Liver (tissue), 9 donors: ENCODE results near the gene MYMK. TPM values are rescaled to one million over a fixed set of nuclear protein-coding genes. Genes with fewer than 3 reads are reported as not detected.

Experiments
- DNase-seq: peaks from one replicate; pipeline ENCODE4 v3.0.0-alpha.2; 2017; ENCODE audit warnings: low spot score
- H3K27ac ChIP-seq, 2 donors: one replicate each; pipeline ENCODE4 v1.7.0; 2013; ENCODE audit warnings: inconsistent platforms in 2 of 2, low read length in 2 of 2, control low read depth in 1 of 2, low read depth in 1 of 2, mild to moderate bottlenecking in 1 of 2
- H3K27me3 ChIP-seq, 4 donors: one replicate each; pipeline versions ENCODE4 v1.6.1 to v1.7.0; 2013; ENCODE audit warnings: low read length in 3 of 4, inconsistent platforms in 1 of 4, mild to moderate bottlenecking in 1 of 4, moderate library complexity in 1 of 4; ENCODE audit not compliant: control insufficient read depth in 4 of 4, insufficient read depth in 4 of 4
- H3K36me3 ChIP-seq, 4 donors: one replicate each; pipeline versions ENCODE4 v1.6.1 to v1.7.0; 2013; ENCODE audit warnings: low read length in 3 of 4, mild to moderate bottlenecking in 3 of 4, low read depth in 1 of 4, moderate library complexity in 1 of 4; ENCODE audit not compliant: control insufficient read depth in 4 of 4, insufficient read depth in 3 of 4
- H3K4me1 ChIP-seq, 4 donors: one replicate each; pipeline versions ENCODE4 v1.6.1 to v1.7.0; 2013; ENCODE audit warnings: low read length in 3 of 4, mild to moderate bottlenecking in 3 of 4, moderate library complexity in 1 of 4; ENCODE audit not compliant: control insufficient read depth in 4 of 4, insufficient read depth in 4 of 4
- H3K4me3 ChIP-seq, 3 donors: one replicate each; pipeline versions ENCODE4 v1.6.1 to v1.7.0; 2013; ENCODE audit warnings: low read length in 3 of 3, control low read depth in 1 of 3, low read depth in 1 of 3, mild to moderate bottlenecking in 1 of 3
- H3K9ac ChIP-seq, 2 donors: one replicate each; pipeline ENCODE4 v1.7.0; 2013; ENCODE audit warnings: low read length in 2 of 2, mild to moderate bottlenecking in 2 of 2, moderate library complexity in 2 of 2, control low read depth in 1 of 2, low read depth in 1 of 2
- H3K9me3 ChIP-seq, 4 donors: one replicate each; pipeline versions ENCODE4 v1.6.1 to v1.7.0; 2013; ENCODE audit warnings: low read length in 3 of 4; ENCODE audit not compliant: control insufficient read depth in 4 of 4
- ATF3 ChIP-seq: IDR thresholded peaks from 2 replicates; pipeline ENCODE4 v1.6.1; 2016; ENCODE audit warnings: antibody characterized with exemption
- CTCF ChIP-seq: fragments of 150-350 bp; IDR thresholded peaks from 2 replicates; pipeline ENCODE4 v1.5.1; 2017; ENCODE audit warnings: improper control_type of control experiment, low read depth, low read length; ENCODE audit not compliant: missing input control
- EGR1 ChIP-seq, 2 donors: IDR thresholded peaks; 2 replicates each; pipeline ENCODE4 v1.6.1; 2016 to 2018; ENCODE audit warnings: antibody characterized with exemption in 2 of 2, low read depth in 2 of 2
- FOXA2 ChIP-seq: IDR thresholded peaks from 2 replicates; pipeline ENCODE4 v1.6.1; 2016; ENCODE audit warnings: antibody characterized with exemption
- GABPA ChIP-seq, 2 donors: IDR thresholded peaks in 1 of 2; conservative IDR thresholded peaks in 1 of 2; 2 replicates each; pipeline ENCODE4 v1.6.1; 2016; ENCODE audit warnings: antibody characterized with exemption in 2 of 2, mild to moderate bottlenecking in 1 of 2, moderate library complexity in 1 of 2
- HNF4A ChIP-seq, 2 donors: conservative IDR thresholded peaks; 2 replicates each; pipeline ENCODE4 v1.6.1; 2016; ENCODE audit warnings: antibody characterized with exemption in 2 of 2, mild to moderate bottlenecking in 2 of 2
- HNF4G ChIP-seq: IDR thresholded peaks from 2 replicates; pipeline ENCODE4 v1.6.1; 2016; ENCODE audit warnings: antibody characterized with exemption
- JUND ChIP-seq, 2 donors: IDR thresholded peaks; 2 replicates each; pipeline ENCODE4 v1.6.1; 2016; ENCODE audit warnings: antibody characterized with exemption in 2 of 2
- MAX ChIP-seq: IDR thresholded peaks from 2 replicates; pipeline ENCODE4 v1.6.1; 2016; ENCODE audit warnings: antibody characterized with exemption
- NR2F2 ChIP-seq: IDR thresholded peaks from 2 replicates; pipeline ENCODE4 v1.6.1; 2016; ENCODE audit warnings: antibody characterized with exemption
- RAD21 ChIP-seq, 2 donors: IDR thresholded peaks; 2 replicates each; pipeline ENCODE4 v1.6.1; 2016; ENCODE audit warnings: antibody characterized with exemption in 2 of 2, mild to moderate bottlenecking in 2 of 2
- RXRA ChIP-seq, 2 donors: IDR thresholded peaks; 2 replicates each; pipeline ENCODE4 v1.6.1; 2017 to 2018; ENCODE audit warnings: antibody characterized with exemption in 2 of 2, mild to moderate bottlenecking in 1 of 2
- SP1 ChIP-seq: IDR thresholded peaks from 2 replicates; pipeline ENCODE4 v1.6.1; 2018; ENCODE audit warnings: antibody characterized with exemption, mild to moderate bottlenecking
- TAF1 ChIP-seq: conservative IDR thresholded peaks from 2 replicates; pipeline ENCODE4 v1.6.1; 2016; ENCODE audit warnings: antibody characterized with exemption, mild to moderate bottlenecking
- YY1 ChIP-seq: IDR thresholded peaks from 2 replicates; pipeline ENCODE4 v1.6.1; 2016; ENCODE audit warnings: antibody characterized with exemption, mild to moderate bottlenecking
- ZBTB33 ChIP-seq: IDR thresholded peaks from 2 replicates; pipeline ENCODE4 v1.6.1; 2016; ENCODE audit warnings: antibody characterized with exemption
- WGBS: extraction: QIAGEN DNeasy Blood & Tissue Kit; methylation state at CpG from one replicate; pipeline ENCODE4 v1.1.7; 2013; 5-methylcytosine and 5-hydroxymethylcytosine counted together
- polyA plus RNA-seq, 2 donors: library from polyadenylated mRNA; stranded (reverse) in 1 of 2; unstranded in 1 of 2; fragments of 200-250 nt in 1 of 2; fragments of >200 nt in 1 of 2; fragmentation: Nextera tagmentation in 1 of 2; extraction: Ambion mirVana in 1 of 2; gene quantifications; one replicate each; pipeline versions ENCODE4 v1.2.1 to v1.2.3, GENCODE V29; 2013 to 2015
- total RNA-seq, 2 donors: library from RNA; depleted of rRNA; stranded (reverse); fragments of >200 nt; gene quantifications; one replicate each; pipeline ENCODE4 v1.2.3, GENCODE V29; 2014
- donor health status: healthy.
- donor health status: healthy.
- donor health status: healthy.
- donor health status: healthy.
- donor health status: healthy.

The MYMK gene
- total and polyA plus RNA-seq, 4 donors, result not detected

- H3K9ac ChIP-seq, result no peak overlapping the region
- no peak overlapping the region for H3K27ac ChIP-seq
- 94% methylated on average over 27 of the region's 27 CpGs for WGBS
- DNase-seq, result no peak
- no peaks in the 10 kb centered on the region for H3K9me3 ChIP-seq
- no peaks in the 10 kb centered on the region for H3K36me3 ChIP-seq
- TF ChIP-seq NR2F2 (no peak), FOXA2 (no peak), ATF3 (no peak), RAD21 (IDR thresholded peaks at IDR 0.05) (no peak), YY1 (no peak), MAX (no peak), CTCF (no peak), TAF1 (no peak), JUND (IDR thresholded peaks at IDR 0.05) (no peak), EGR1 (IDR thresholded peaks at IDR 0.05; ENCODE audit: low read depth in 2 of 2) (no peak), ZBTB33 (no peak)
- H3K4me1 ChIP-seq, result peaks cover 0 to 25% (median 14%) of the 10 kb centered on the region in 4 donors
- no peaks in the 10 kb centered on the region for H3K27me3 ChIP-seq
- H3K4me3 ChIP-seq, result no peak overlapping the region
Observed at GRCh38 chr9:133475292-133476012, 49.3 kb downstream of the MYMK start.

GRCh38 chr9:133474853-133475252 lies 49.9 kb downstream of the MYMK start:
- no peak overlapping the region for H3K9ac ChIP-seq
- peaks cover 0 to 29% (median 15%) of the 10 kb centered on the region in 4 donors for H3K4me1 ChIP-seq
- no peak for DNase-seq
- WGBS, result 90% methylated on average over 20 of the region's 20 CpGs
- no peak overlapping the region for H3K4me3 ChIP-seq
- H3K27ac ChIP-seq, result no peak overlapping the region
- H3K36me3 ChIP-seq, result no peaks in the 10 kb centered on the region
- TF ChIP-seq TAF1, result no peak
- no peak for TF ChIP-seq YY1
- no peak for TF ChIP-seq RXRA (IDR thresholded peaks at IDR 0.05)
- TF ChIP-seq ZBTB33, result no peak
- TF ChIP-seq MAX, result no peak
- TF ChIP-seq ATF3, result no peak
- no peak for TF ChIP-seq RAD21 (IDR thresholded peaks at IDR 0.05)
- no peak for TF ChIP-seq SP1
- no peak for TF ChIP-seq EGR1 (IDR thresholded peaks at IDR 0.05; ENCODE audit: low read depth in 2 of 2)
- no peak for TF ChIP-seq GABPA (IDR thresholded peaks at IDR 0.05 in 1 of 2, conservative IDR thresholded peaks at IDR 0.05 in 1 of 2)
- TF ChIP-seq FOXA2, result no peak
- no peak for TF ChIP-seq HNF4A (conservative IDR thresholded peaks at IDR 0.05)
- no peak for TF ChIP-seq HNF4G
- H3K9me3 ChIP-seq, result no peaks in the 10 kb centered on the region
- H3K27me3 ChIP-seq, result no peaks in the 10 kb centered on the region
